ENCODE measurements around the gene GTSF1L.

GRCh38 chr20:43746344-43747137 lies 19.7 kb upstream of the GTSF1L start:
- TF ChIP-seq POLR2AphosphoS5 (IDR thresholded peaks at IDR 0.05; ENCODE audit: low read depth, low read length) (no peak), POLR2A (IDR thresholded peaks at IDR 0.05; ENCODE audit: low read depth, low read length) (no peak), POU2F2 (IDR thresholded peaks at IDR 0.05; ENCODE audit: low read depth, low read length) (no peak), SPI1 (IDR thresholded peaks at IDR 0.05; ENCODE audit: low read depth, low read length) (no peak), PAX5 (IDR thresholded peaks at IDR 0.05; ENCODE audit: insufficient read depth, low read length, severe bottlenecking) (no peak)

Measured in GM12891 (cell line).